A549 (cell line): ENCODE data around the gene DFFB.

ENCODE experiments used
- CEBPB ChIP-seq, 2 experiments: fragments of >200 bp in 1 of 2; sonication (Bioruptor Twin) in 1 of 2; formaldehyde crosslinking in 1 of 2; IDR thresholded peaks; 2 replicates each; pipeline ENCODE4 v1.6.1; 2012 to 2016
- EP300 ChIP-seq, 2 experiments: fragments of >200 bp; sonication (Bioruptor Twin); formaldehyde crosslinking; IDR thresholded peaks; 2 replicates in 1 of 2; 3 replicates in 1 of 2; pipeline ENCODE4 v1.6.1; 2016 to 2017
- HDAC2 ChIP-seq: fragments of 200-600 bp; sonication (generic); IDR thresholded peaks from 2 replicates; pipeline ENCODE4 v1.6.1; 2016
- JUNB ChIP-seq: fragments of >200 bp; sonication (Bioruptor Twin); formaldehyde crosslinking; IDR thresholded peaks from 2 replicates; pipeline ENCODE4 v1.6.1; 2016
- NR3C1 ChIP-seq: fragments of >200 bp; sonication (Bioruptor Twin); formaldehyde crosslinking; IDR thresholded peaks from 3 replicates; pipeline ENCODE4 v1.6.1; 2017
- POLR2A ChIP-seq: IDR thresholded peaks from 2 replicates; pipeline ENCODE4 v1.6.1; 2012; ENCODE audit warnings: mild to moderate bottlenecking, low read length
- ZFP36 ChIP-seq: fragments of 450-650 bp; IDR thresholded peaks from 2 replicates; pipeline ENCODE4 v1.6.1; 2014; ENCODE audit warnings: borderline replicate concordance; ENCODE audit not compliant: partially characterized antibody
- TF ChIP-seq, protein P1 (sequence below): fragments of >200 bp; sonication (Bioruptor Twin); formaldehyde crosslinking; IDR thresholded peaks from 3 replicates; pipeline ENCODE4 v1.6.1; 2016
- TF ChIP-seq, protein P2 (sequence below): fragments of >200 bp; sonication (Bioruptor Twin); formaldehyde crosslinking; IDR thresholded peaks from 3 replicates; pipeline ENCODE4 v1.5.1; 2016
- TF ChIP-seq, protein P3 (sequence below): fragments of 200-600 bp; sonication (generic); IDR thresholded peaks from 2 replicates; pipeline ENCODE4 v1.6.1; 2016; ENCODE audit warnings: antibody characterized with exemption, mild to moderate bottlenecking, moderate library complexity
- TF ChIP-seq, protein P4 (sequence below): fragments of 150-350 bp; IDR thresholded peaks from 2 replicates; pipeline ENCODE4 v1.6.1; 2014; ENCODE audit warnings: low read depth, mild to moderate bottlenecking, low read length
- TF ChIP-seq, protein P5 (sequence below): fragments of 250-450 bp; sonication (Bioruptor Pico); IDR thresholded peaks from 2 replicates; pipeline ENCODE4 v1.5.0; 2021; ENCODE audit warnings: mild to moderate bottlenecking, moderate library complexity, borderline replicate concordance

DNA sequence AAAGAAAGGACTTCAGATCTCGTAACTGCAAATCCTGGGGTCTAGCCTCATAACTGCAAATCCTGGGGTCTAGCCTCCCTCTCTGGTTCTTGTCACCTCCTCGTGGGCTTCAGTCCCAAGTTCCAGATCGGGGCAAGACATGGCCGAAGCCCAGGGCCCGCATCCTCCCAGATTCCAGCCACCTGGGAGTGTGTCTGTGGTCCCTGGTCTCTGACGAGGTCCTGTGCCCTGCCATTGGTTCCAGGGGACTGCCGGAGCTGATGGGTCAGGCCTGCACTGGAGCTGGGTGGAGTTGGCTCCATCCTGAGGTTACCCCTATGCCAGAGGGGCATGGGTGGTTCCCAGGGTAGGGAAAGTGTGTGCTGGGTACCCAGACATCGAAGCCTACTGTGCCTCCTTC lies 60.5 kb downstream of the DFFB start:
- TF ChIP-seq NR3C1 (no peak), CEBPB (IDR thresholded peaks at IDR 0.05) (no peak), JUNB (no peak), POLR2A (no peak), ZFP36 (no peak), HDAC2 (no peak), EP300 (IDR thresholded peaks at IDR 0.05) (no peak)
- TF ChIP-seq, protein P1, sequence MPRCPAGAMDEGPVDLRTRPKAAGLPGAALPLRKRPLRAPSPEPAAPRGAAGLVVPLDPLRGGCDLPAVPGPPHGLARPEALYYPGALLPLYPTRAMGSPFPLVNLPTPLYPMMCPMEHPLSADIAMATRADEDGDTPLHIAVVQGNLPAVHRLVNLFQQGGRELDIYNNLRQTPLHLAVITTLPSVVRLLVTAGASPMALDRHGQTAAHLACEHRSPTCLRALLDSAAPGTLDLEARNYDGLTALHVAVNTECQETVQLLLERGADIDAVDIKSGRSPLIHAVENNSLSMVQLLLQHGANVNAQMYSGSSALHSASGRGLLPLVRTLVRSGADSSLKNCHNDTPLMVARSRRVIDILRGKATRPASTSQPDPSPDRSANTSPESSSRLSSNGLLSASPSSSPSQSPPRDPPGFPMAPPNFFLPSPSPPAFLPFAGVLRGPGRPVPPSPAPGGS, result no peak
- TF ChIP-seq, protein P2, sequence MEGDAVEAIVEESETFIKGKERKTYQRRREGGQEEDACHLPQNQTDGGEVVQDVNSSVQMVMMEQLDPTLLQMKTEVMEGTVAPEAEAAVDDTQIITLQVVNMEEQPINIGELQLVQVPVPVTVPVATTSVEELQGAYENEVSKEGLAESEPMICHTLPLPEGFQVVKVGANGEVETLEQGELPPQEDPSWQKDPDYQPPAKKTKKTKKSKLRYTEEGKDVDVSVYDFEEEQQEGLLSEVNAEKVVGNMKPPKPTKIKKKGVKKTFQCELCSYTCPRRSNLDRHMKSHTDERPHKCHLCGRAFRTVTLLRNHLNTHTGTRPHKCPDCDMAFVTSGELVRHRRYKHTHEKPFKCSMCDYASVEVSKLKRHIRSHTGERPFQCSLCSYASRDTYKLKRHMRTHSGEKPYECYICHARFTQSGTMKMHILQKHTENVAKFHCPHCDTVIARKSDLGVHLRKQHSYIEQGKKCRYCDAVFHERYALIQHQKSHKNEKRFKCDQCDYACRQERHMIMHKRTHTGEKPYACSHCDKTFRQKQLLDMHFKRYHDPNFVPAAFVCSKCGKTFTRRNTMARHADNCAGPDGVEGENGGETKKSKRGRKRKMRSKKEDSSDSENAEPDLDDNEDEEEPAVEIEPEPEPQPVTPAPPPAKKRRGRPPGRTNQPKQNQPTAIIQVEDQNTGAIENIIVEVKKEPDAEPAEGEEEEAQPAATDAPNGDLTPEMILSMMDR, result no peak
- TF ChIP-seq, protein P3, sequence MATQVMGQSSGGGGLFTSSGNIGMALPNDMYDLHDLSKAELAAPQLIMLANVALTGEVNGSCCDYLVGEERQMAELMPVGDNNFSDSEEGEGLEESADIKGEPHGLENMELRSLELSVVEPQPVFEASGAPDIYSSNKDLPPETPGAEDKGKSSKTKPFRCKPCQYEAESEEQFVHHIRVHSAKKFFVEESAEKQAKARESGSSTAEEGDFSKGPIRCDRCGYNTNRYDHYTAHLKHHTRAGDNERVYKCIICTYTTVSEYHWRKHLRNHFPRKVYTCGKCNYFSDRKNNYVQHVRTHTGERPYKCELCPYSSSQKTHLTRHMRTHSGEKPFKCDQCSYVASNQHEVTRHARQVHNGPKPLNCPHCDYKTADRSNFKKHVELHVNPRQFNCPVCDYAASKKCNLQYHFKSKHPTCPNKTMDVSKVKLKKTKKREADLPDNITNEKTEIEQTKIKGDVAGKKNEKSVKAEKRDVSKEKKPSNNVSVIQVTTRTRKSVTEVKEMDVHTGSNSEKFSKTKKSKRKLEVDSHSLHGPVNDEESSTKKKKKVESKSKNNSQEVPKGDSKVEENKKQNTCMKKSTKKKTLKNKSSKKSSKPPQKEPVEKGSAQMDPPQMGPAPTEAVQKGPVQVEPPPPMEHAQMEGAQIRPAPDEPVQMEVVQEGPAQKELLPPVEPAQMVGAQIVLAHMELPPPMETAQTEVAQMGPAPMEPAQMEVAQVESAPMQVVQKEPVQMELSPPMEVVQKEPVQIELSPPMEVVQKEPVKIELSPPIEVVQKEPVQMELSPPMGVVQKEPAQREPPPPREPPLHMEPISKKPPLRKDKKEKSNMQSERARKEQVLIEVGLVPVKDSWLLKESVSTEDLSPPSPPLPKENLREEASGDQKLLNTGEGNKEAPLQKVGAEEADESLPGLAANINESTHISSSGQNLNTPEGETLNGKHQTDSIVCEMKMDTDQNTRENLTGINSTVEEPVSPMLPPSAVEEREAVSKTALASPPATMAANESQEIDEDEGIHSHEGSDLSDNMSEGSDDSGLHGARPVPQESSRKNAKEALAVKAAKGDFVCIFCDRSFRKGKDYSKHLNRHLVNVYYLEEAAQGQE, result no peak
- TF ChIP-seq, protein P4, sequence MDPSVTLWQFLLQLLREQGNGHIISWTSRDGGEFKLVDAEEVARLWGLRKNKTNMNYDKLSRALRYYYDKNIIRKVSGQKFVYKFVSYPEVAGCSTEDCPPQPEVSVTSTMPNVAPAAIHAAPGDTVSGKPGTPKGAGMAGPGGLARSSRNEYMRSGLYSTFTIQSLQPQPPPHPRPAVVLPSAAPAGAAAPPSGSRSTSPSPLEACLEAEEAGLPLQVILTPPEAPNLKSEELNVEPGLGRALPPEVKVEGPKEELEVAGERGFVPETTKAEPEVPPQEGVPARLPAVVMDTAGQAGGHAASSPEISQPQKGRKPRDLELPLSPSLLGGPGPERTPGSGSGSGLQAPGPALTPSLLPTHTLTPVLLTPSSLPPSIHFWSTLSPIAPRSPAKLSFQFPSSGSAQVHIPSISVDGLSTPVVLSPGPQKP, result no peak
- TF ChIP-seq, protein P5, sequence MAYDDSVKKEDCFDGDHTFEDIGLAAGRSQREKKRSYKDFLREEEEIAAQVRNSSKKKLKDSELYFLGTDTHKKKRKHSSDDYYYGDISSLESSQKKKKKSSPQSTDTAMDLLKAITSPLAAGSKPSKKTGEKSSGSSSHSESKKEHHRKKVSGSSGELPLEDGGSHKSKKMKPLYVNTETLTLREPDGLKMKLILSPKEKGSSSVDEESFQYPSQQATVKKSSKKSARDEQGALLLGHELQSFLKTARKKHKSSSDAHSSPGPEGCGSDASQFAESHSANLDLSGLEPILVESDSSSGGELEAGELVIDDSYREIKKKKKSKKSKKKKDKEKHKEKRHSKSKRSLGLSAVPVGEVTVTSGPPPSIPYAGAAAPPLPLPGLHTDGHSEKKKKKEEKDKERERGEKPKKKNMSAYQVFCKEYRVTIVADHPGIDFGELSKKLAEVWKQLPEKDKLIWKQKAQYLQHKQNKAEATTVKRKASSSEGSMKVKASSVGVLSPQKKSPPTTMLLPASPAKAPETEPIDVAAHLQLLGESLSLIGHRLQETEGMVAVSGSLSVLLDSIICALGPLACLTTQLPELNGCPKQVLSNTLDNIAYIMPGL (CRISPR knock-in tag), result no peak
